ENCODE results near the gene ODAD3.

- TF ChIP-seq KDM1A (IDR thresholded peaks at IDR 0.05; ENCODE audit: borderline replicate concordance) = no peak
- no peak for TF ChIP-seq REST (IDR thresholded peaks at IDR 0.05; ENCODE audit: low read depth, low read length)
- no peak for TF ChIP-seq CTCF (IDR thresholded peaks at IDR 0.05 in 2 of 3, conservative IDR thresholded peaks at IDR 0.05 in 1 of 3; ENCODE audit: control insufficient read depth in 2 of 3, extremely low read depth in 1 of 3, insufficient read depth in 1 of 3, low read depth in 3 of 3, low read length in 3 of 3)
- no peak for TF ChIP-seq HDAC6 (IDR thresholded peaks at IDR 0.05; ENCODE audit: unreplicated experiment)
- TF ChIP-seq POLR2AphosphoS5 (IDR thresholded peaks at IDR 0.05; ENCODE audit: low read length) = no peak
- no peak for TF ChIP-seq NFIC (IDR thresholded peaks at IDR 0.05; ENCODE audit: low read depth, low read length)
- TF ChIP-seq CBFB (IDR thresholded peaks at IDR 0.05; ENCODE audit: low read depth) = no peak
- TF ChIP-seq CHD2 (IDR thresholded peaks at IDR 0.05; ENCODE audit: borderline replicate concordance, low read depth, low read length) = no peak
- TF ChIP-seq EZH2 (IDR thresholded peaks at IDR 0.05; ENCODE audit: borderline replicate concordance, control insufficient read depth, low read depth, low read length) = no peak
- no peak for TF ChIP-seq RAD21 (IDR thresholded peaks at IDR 0.05; ENCODE audit: insufficient read depth, low read depth, low read length)
- TF ChIP-seq TAF1 (IDR thresholded peaks at IDR 0.05; ENCODE audit: borderline replicate concordance, low read depth, low read length) = no peak
- no peak for TF ChIP-seq USF1 (IDR thresholded peaks at IDR 0.05; ENCODE audit: borderline replicate concordance, extremely low read length, insufficient read depth, low read depth, low read length)
- no peak for TF ChIP-seq ZNF217 (IDR thresholded peaks at IDR 0.05)
- TF ChIP-seq CBX5 (IDR thresholded peaks at IDR 0.05; ENCODE audit: low read depth) = no peak
Observed at GRCh38 chr19:11387162-11388034, 47.5 kb downstream of the ODAD3 start.

Data from GM12878 (cell line).